Measurements from ENCODE around the gene NPDC1.

DNA sequence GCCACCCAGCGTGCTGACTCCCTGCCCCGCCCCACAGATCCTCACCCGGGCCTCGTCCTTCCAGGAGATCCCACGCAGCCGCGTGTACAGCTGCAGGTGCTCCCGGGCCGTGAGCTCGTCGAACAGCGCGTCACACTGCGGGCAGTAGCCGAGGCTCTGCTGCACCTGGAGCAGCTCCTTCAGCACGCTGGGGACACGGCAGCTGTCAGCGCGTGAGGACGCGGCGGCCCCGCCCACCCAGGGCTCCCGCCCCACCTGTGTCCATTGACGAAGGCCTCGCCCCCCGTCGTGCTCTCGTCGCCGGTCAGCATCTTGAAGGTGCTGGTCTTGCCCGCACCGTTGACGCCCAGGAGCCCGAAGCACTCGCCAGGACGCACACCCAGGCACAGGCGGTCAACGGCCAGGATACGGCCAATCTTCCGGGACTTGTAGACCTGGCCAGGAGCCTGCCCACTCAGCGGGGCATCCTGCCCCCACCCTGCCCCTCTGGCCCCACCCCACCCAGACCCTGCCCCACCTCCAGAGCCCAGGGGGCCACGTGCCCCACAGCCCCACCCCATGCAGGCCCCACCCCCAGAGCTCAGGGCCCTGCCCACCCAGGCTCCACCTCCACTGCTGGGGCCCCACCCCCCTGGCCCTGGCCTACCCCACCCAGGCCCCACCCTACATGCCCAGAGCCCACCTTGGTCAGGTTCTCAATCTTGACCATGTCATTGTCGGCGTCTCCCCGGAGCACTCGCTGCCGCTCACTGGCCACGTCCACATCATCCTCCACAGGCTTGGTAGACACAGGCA lies 35.8 kb downstream of the NPDC1 start:
- TF ChIP-seq, protein P1, sequence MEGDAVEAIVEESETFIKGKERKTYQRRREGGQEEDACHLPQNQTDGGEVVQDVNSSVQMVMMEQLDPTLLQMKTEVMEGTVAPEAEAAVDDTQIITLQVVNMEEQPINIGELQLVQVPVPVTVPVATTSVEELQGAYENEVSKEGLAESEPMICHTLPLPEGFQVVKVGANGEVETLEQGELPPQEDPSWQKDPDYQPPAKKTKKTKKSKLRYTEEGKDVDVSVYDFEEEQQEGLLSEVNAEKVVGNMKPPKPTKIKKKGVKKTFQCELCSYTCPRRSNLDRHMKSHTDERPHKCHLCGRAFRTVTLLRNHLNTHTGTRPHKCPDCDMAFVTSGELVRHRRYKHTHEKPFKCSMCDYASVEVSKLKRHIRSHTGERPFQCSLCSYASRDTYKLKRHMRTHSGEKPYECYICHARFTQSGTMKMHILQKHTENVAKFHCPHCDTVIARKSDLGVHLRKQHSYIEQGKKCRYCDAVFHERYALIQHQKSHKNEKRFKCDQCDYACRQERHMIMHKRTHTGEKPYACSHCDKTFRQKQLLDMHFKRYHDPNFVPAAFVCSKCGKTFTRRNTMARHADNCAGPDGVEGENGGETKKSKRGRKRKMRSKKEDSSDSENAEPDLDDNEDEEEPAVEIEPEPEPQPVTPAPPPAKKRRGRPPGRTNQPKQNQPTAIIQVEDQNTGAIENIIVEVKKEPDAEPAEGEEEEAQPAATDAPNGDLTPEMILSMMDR (IDR thresholded peaks at IDR 0.05): no peak
- TF ChIP-seq POLR2A (IDR thresholded peaks at IDR 0.05): no peak

All from body of pancreas (tissue), 4 donors.